Chondrocyte (in vitro differentiated cells): Measurements from ENCODE around the gene GPLD1. TPM values are rescaled to one million over a fixed set of nuclear protein-coding genes. Genes with fewer than 3 reads are reported as not detected.

Source experiments
- DNase-seq: peaks from one replicate; pipeline ENCODE4 v3.0.0; 2021; ENCODE audit warnings: mixed read lengths, low spot score
- H3K27ac Mint-ChIP-seq: one replicate; pipeline ENCODE4 v1.8.0; 2021; ENCODE audit warnings: mild to moderate bottlenecking, moderate library complexity, mixed read lengths; ENCODE audit not compliant: unreplicated experiment
- H3K27me3 Mint-ChIP-seq: 2 replicates; pipeline ENCODE4 v1.8.0; 2021; ENCODE audit warnings: low read depth, mixed read lengths
- H3K36me3 Mint-ChIP-seq: 2 replicates; pipeline ENCODE4 v1.8.0; 2021; ENCODE audit warnings: low read depth, mixed read lengths
- H3K4me1 Mint-ChIP-seq: 2 replicates; pipeline ENCODE4 v1.8.0; 2021; ENCODE audit warnings: low read depth, mild to moderate bottlenecking, mixed read lengths
- H3K4me3 Mint-ChIP-seq: one replicate; pipeline ENCODE4 v1.8.0; 2021; ENCODE audit warnings: mild to moderate bottlenecking, moderate library complexity, mixed read lengths; ENCODE audit not compliant: unreplicated experiment
- H3K9me3 Mint-ChIP-seq: 2 replicates; pipeline ENCODE4 v1.8.0; 2021; ENCODE audit warnings: low read depth, mixed read lengths
- CTCF ChIP-seq: fragments of 200-600 bp; sonication (generic); IDR thresholded peaks from 2 replicates; pipeline ENCODE4 v1.5.0; 2021; ENCODE audit warnings: antibody characterized with exemption, mild to moderate bottlenecking, moderate library complexity
- total RNA-seq: library from RNA; stranded (reverse); gene quantifications from 3 replicates; pipeline ENCODE4 v1.2.1, GENCODE V29; 2021

The GPLD1 gene
- total RNA-seq, 1 donor from 2014 or later: 4.2 TPM

- H3K4me3 Mint-ChIP-seq: no peak overlapping the region
- no peak for DNase-seq
- peaks cover 11% of the 10 kb centered on the region for H3K4me1 Mint-ChIP-seq
- H3K36me3 Mint-ChIP-seq: no peaks in the 10 kb centered on the region
- no peaks in the 10 kb centered on the region for H3K9me3 Mint-ChIP-seq
- H3K27ac Mint-ChIP-seq: no peak overlapping the region
- no peak for TF ChIP-seq CTCF
- no peaks in the 10 kb centered on the region for H3K27me3 Mint-ChIP-seq
Measured at GRCh38 chr6:24490948-24491347, 1.6 kb upstream of the GPLD1 start.

GRCh38 chr6:24489881-24490280, 503 bp upstream of the GPLD1 start:
- Mint-ChIP-seq H3K9me3 (no peaks in the 10 kb centered on the region), H3K27ac (no peak overlapping the region), H3K36me3 (no peaks in the 10 kb centered on the region), H3K4me1 (peaks cover 10% of the 10 kb centered on the region), H3K4me3 (no peak overlapping the region), H3K27me3 (no peaks in the 10 kb centered on the region)
- TF ChIP-seq CTCF: no peak
- no peak for DNase-seq

- no peak for DNase-seq
- no peaks in the 10 kb centered on the region for H3K36me3 Mint-ChIP-seq
- no peak overlapping the region for H3K27ac Mint-ChIP-seq
- peaks cover 18% of the 10 kb centered on the region for H3K4me1 Mint-ChIP-seq
- no peaks in the 10 kb centered on the region for H3K27me3 Mint-ChIP-seq
- no peak overlapping the region for H3K4me3 Mint-ChIP-seq
- no peaks in the 10 kb centered on the region for H3K9me3 Mint-ChIP-seq
- no peak for TF ChIP-seq CTCF
Measured at GRCh38 chr6:24486065-24486464, 3.3 kb downstream of the GPLD1 start.

GRCh38 chr6:24484657-24485323, 4.6 kb downstream of the GPLD1 start:
- Mint-ChIP-seq H3K9me3 (no peaks in the 10 kb centered on the region), H3K4me3 (no peak overlapping the region)

GRCh38 chr6:24481449-24481848, 7.9 kb downstream of the GPLD1 start:
- H3K27ac Mint-ChIP-seq: no peak overlapping the region
- H3K4me1 Mint-ChIP-seq: peaks cover 18% of the 10 kb centered on the region
- no peak for DNase-seq
- no peak overlapping the region for H3K4me3 Mint-ChIP-seq
- H3K9me3 Mint-ChIP-seq: peaks cover 3% of the 10 kb centered on the region
- H3K36me3 Mint-ChIP-seq: peaks cover 2% of the 10 kb centered on the region
- TF ChIP-seq CTCF: no peak
- no peaks in the 10 kb centered on the region for H3K27me3 Mint-ChIP-seq

More at GRCh38 chr6:24484657-24485323, 4.6 kb downstream of the GPLD1 start:
- no peak for DNase-seq
- no peak for TF ChIP-seq CTCF
- no peaks in the 10 kb centered on the region for H3K36me3 Mint-ChIP-seq
- peaks cover 18% of the 10 kb centered on the region for H3K4me1 Mint-ChIP-seq
- H3K27ac Mint-ChIP-seq: peak overlapping the region; percentile 73
- H3K27me3 Mint-ChIP-seq: no peaks in the 10 kb centered on the region
